B cell (primary cell): ENCODE data around the gene AGAP1. TPM values are rescaled to one million over a fixed set of nuclear protein-coding genes. Genes with fewer than 3 reads are reported as not detected.

Experiments
- ATAC-seq: fragments of 200-7000 bp; cut with Tn5 transposase; one replicate; pipeline ENCODE4 v1.10.0; 2021; ENCODE audit warnings: low read depth, mild to moderate bottlenecking, moderate number of reproducible peaks, moderate library complexity
- CTCF ChIA-PET: fragments of 350-600 bp; sonication (Branson Sonifier 250); formaldehyde crosslinking; loops from one replicate; lab custom pipeline; 2021; ENCODE audit warnings: antibody characterized with exemption, inconsistent platforms; lab: Charles Lee
- POLR2A ChIA-PET: fragments of 350-600 bp; sonication (Branson Sonifier 250); formaldehyde crosslinking; loops from one replicate; lab custom pipeline; 2021; ENCODE audit warnings: antibody characterized with exemption; lab: Charles Lee
- DNase-seq: peaks from one replicate; pipeline ENCODE4 v3.0.0; 2013
- H2AFZ ChIP-seq: 2 replicates; pipeline ENCODE4 v1.6.1; 2012; ENCODE audit warnings: mild to moderate bottlenecking, low read depth, low read length; ENCODE audit not compliant: insufficient read depth, poor library complexity, severe bottlenecking
- H3K27ac ChIP-seq, 2 donors: 1 replicate in 1 of 2; 2 replicates in 1 of 2; pipeline ENCODE4 v1.5.1; 2012 to 2013; ENCODE audit warnings: low read length in 2 of 2, mild to moderate bottlenecking in 2 of 2, moderate library complexity in 1 of 2
- H3K27me3 ChIP-seq, 4 experiments: fragments of 200-600 bp in 1 of 4; sonication (generic) in 1 of 4; replicated peaks in 1 of 4; 1 replicate in 2 of 4; 2 replicates in 2 of 4; pipeline versions ENCODE4 v1.6.1 to v1.7.0; 2013 to 2016; ENCODE audit warnings: low read length in 3 of 4, mild to moderate bottlenecking in 2 of 4, mixed read lengths in 1 of 4, moderate library complexity in 1 of 4; ENCODE audit not compliant: insufficient read depth in 4 of 4, control insufficient read depth in 3 of 4; ENCODE audit errors: control extremely low read depth in 1 of 4
- H3K36me3 ChIP-seq, 2 experiments: replicated peaks in 1 of 2; 1 replicate in 1 of 2; 2 replicates in 1 of 2; pipeline versions ENCODE4 v1.6.1 to v1.7.1; 2013; ENCODE audit warnings: low read length in 1 of 2; ENCODE audit not compliant: insufficient read depth in 2 of 2, control insufficient read depth in 1 of 2; ENCODE audit errors: control extremely low read depth in 1 of 2, extremely low read depth in 1 of 2
- H3K4me1 ChIP-seq, 2 donors: fragments of 200-600 bp in 1 of 2; sonication (generic) in 1 of 2; 1 replicate in 1 of 2; 2 replicates in 1 of 2; pipeline versions ENCODE4 v1.5.1 to v1.6.1; 2013 to 2017; ENCODE audit warnings: low read length in 2 of 2; ENCODE audit not compliant: control insufficient read depth in 2 of 2, insufficient read depth in 2 of 2
- H3K4me2 ChIP-seq: replicated peaks from 2 replicates; pipeline ENCODE3; 2012; ENCODE audit warnings: mild to moderate bottlenecking, low read depth, low read length; ENCODE audit not compliant: poor library complexity, severe bottlenecking
- H3K4me3 ChIP-seq, 5 experiments: fragments of 200-600 bp in 1 of 5; sonication (generic) in 1 of 5; 1 replicate in 3 of 5; 2 replicates in 2 of 5; pipeline versions ENCODE4 v1.5.1 to v1.7.0; 2011 to 2016; ENCODE audit warnings: low read length in 4 of 5, mild to moderate bottlenecking in 4 of 5, low read depth in 2 of 5, control low read depth in 1 of 5, moderate library complexity in 1 of 5; ENCODE audit not compliant: insufficient read depth in 1 of 5; ENCODE audit errors: control extremely low read depth in 1 of 5, extremely low read depth in 1 of 5
- H3K79me2 ChIP-seq: fragments of 200-600 bp; sonication (generic); one replicate; pipeline ENCODE4 v1.6.0; 2016; ENCODE audit warnings: low read length; ENCODE audit not compliant: control insufficient read depth, insufficient read depth
- H3K9ac ChIP-seq: fragments of 200-600 bp; sonication (generic); 2 replicates; pipeline ENCODE4 v1.6.1; 2017; ENCODE audit warnings: mild to moderate bottlenecking, low read length, moderate library complexity
- H3K9me3 ChIP-seq, 3 donors: one replicate each; pipeline versions ENCODE4 v1.6.1 to v1.7.1; 2013; ENCODE audit warnings: low read length in 2 of 3; ENCODE audit not compliant: control insufficient read depth in 2 of 3, insufficient read depth in 1 of 3; ENCODE audit errors: control extremely low read depth in 1 of 3
- H4K20me1 ChIP-seq: 2 replicates; pipeline ENCODE4 v1.6.0; 2012; ENCODE audit warnings: mild to moderate bottlenecking, low read length; ENCODE audit not compliant: insufficient read depth, control insufficient read depth, poor library complexity, severe bottlenecking
- H3K27ac Mint-ChIP-seq: one replicate; pipeline ENCODE4 v1.8.0; 2021; ENCODE audit warnings: mixed read lengths
- H3K27me3 Mint-ChIP-seq: one replicate; pipeline ENCODE4 v1.8.0; 2021; ENCODE audit warnings: mixed read lengths
- H3K4me1 Mint-ChIP-seq: one replicate; pipeline ENCODE4 v1.8.0; 2021; ENCODE audit warnings: mixed read lengths
- H3K4me3 Mint-ChIP-seq: one replicate; pipeline ENCODE4 v1.8.0; 2021; ENCODE audit warnings: mixed read lengths
- H3K9me3 Mint-ChIP-seq: one replicate; pipeline ENCODE4 v1.8.0; 2022; ENCODE audit warnings: mixed read lengths; ENCODE audit not compliant: insufficient read depth
- EZH2 ChIP-seq: IDR thresholded peaks from 2 replicates; pipeline ENCODE4 v1.6.1; 2012; ENCODE audit warnings: borderline replicate concordance, low read depth, mild to moderate bottlenecking, moderate library complexity, low read length; ENCODE audit not compliant: insufficient read depth, poor library complexity, severe bottlenecking
- WGBS: methylation state at CpG from one replicate; pipeline ENCODE4 v1.1.5; 2013; ENCODE audit warnings: missing lambda C conversion rate; ENCODE audit not compliant: insufficient coverage; 5-methylcytosine and 5-hydroxymethylcytosine counted together
- intact Hi-C: fragments of 100-400 bp; cut with micrococcal nuclease; formaldehyde crosslinking; loops from one replicate; pipeline ENCODE4 v1.10.0; 2022
- polyA plus RNA-seq: library from polyadenylated mRNA; depleted of rRNA; stranded (reverse); fragments of >200 nt; gene quantifications from 2 replicates; pipeline ENCODE4 v1.2.3, GENCODE V29; 2012
- total RNA-seq, 2 donors: library from RNA; stranded (reverse); fragments of 120-200 nt in 1 of 2; gene quantifications; 1 replicate in 1 of 2; 2 replicates in 1 of 2; pipeline versions ENCODE4 v1.2.3 to v1.2.4, GENCODE V29; 2013 to 2022
- TF ChIP-seq, protein P1 (sequence below): fragments of 200-600 bp; IDR thresholded peaks from one replicate; pipeline ENCODE4 v1.8.0; 2022; ENCODE audit warnings: antibody characterized with exemption, mild to moderate bottlenecking

The AGAP1 gene
- total and polyA plus RNA-seq, 2 donors (not counting 1 experiment from before 2014, with no cell fraction given) = 0.01 TPM; not detected in 1

DNA sequence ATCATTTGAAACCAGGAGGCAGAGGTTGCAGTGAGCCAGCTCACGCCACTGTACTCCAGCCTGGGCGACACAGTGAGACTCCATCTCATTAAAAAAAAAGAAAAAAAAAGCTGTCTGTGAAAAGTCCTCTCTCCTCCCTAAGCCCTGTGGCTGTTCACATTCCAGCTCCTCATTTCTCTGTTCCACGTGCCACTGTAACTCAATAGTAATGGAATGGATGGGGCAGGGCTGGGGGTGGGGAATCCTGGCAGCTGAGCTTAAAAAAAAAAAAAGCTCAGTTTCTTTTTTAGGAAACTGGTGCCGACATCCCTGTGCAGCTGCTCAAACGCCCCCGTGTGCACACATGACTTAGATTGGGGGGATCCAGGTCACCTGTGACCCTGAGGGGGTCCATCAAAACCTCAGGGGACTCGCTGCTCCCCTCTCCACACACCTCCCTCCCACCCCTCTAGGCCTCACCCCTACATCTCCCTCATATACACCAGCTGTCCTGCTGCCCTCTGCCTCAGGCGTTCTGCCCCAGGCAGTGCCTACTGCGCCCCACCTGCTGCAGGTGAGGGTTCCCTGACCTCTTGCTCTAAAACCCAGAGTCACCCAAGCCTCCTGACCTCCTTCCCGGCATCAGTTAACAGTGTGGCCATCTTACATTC, 255.4 kb downstream of the AGAP1 start:
- Histone ChIP-seq H3K79me2 (no peaks in the 10 kb centered on the region), H3K4me3 (no peak overlapping the region), H2AFZ (no peak overlapping the region), H3K36me3 (no peaks in the 10 kb centered on the region), H3K9me3 (no peaks in the 10 kb centered on the region), H3K4me2 (no peak overlapping the region), H3K27ac (no peak overlapping the region), H3K4me1 (no peaks in the 10 kb centered on the region), H3K9ac (no peak overlapping the region), H4K20me1 (no peaks in the 10 kb centered on the region), H3K27me3 (peaks cover 0 to 2% (median 0%) of the 10 kb centered on the region in 4 experiments)
- no peak for ATAC-seq
- Mint-ChIP-seq H3K4me3 (no peak overlapping the region), H3K27ac (no peak overlapping the region), H3K4me1 (no peaks in the 10 kb centered on the region), H3K27me3 (peaks cover 17% of the 10 kb centered on the region), H3K9me3 (no peaks in the 10 kb centered on the region)
- no peak for TF ChIP-seq EZH2
- TF ChIP-seq, protein P1, sequence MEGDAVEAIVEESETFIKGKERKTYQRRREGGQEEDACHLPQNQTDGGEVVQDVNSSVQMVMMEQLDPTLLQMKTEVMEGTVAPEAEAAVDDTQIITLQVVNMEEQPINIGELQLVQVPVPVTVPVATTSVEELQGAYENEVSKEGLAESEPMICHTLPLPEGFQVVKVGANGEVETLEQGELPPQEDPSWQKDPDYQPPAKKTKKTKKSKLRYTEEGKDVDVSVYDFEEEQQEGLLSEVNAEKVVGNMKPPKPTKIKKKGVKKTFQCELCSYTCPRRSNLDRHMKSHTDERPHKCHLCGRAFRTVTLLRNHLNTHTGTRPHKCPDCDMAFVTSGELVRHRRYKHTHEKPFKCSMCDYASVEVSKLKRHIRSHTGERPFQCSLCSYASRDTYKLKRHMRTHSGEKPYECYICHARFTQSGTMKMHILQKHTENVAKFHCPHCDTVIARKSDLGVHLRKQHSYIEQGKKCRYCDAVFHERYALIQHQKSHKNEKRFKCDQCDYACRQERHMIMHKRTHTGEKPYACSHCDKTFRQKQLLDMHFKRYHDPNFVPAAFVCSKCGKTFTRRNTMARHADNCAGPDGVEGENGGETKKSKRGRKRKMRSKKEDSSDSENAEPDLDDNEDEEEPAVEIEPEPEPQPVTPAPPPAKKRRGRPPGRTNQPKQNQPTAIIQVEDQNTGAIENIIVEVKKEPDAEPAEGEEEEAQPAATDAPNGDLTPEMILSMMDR = no peak
- 62% methylated on average over 7 of the region's 10 CpGs for WGBS
- intact Hi-C loops = loop anchor here (5.0 kb wide), 1 partner anchor 612 kb away; no protein-coding TSS in a partner anchor
- no peak for DNase-seq
- CTCF ChIA-PET = interaction anchor here (0.7 to 2.0 kb wide), 3 partner anchors 11 to 17 kb away, joined by 4 to 5 read pairs (median 4); no protein-coding TSS in a partner anchor
- POLR2A ChIA-PET = no interaction called here

DNA sequence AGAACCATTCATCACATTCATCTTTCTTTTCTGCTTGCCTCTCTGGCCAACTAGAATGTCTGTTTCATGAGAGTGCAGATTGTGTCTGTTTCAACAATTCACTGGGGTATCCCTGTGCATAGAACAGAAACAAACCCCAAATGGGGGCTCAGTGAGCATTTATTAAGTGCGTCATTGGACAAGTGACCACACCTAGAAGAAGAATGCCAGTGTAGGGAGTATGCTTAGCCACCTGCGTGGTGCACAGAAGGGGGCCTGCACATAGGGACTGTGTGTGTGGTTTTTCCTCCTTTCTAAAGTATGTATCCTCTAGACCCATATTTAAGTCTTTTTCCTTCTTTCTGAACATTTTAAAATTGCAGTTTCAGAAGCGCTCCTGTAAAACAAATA, 255.9 kb downstream of the AGAP1 start:
- intact Hi-C loops = loop anchor here (5.0 kb wide), 1 partner anchor 612 kb away; no protein-coding TSS in a partner anchor
- DNase-seq (no peak), ATAC-seq (no peak)
- Histone ChIP-seq H3K9me3 (no peaks in the 10 kb centered on the region), H3K27me3 (peaks cover 0 to 2% (median 0%) of the 10 kb centered on the region in 4 experiments), H3K4me1 (no peaks in the 10 kb centered on the region), H3K79me2 (no peaks in the 10 kb centered on the region), H4K20me1 (no peaks in the 10 kb centered on the region), H3K9ac (no peak overlapping the region), H3K4me3 (no peak overlapping the region), H3K36me3 (no peaks in the 10 kb centered on the region), H3K27ac (no peak overlapping the region), H2AFZ (no peak overlapping the region), H3K4me2 (no peak overlapping the region)
- CTCF ChIA-PET = interaction anchor here (1.3 to 2.0 kb wide), 2 partner anchors 10 to 16 kb away, joined by 4 to 5 read pairs; no protein-coding TSS in a partner anchor
- Mint-ChIP-seq H3K27me3 (peaks cover 17% of the 10 kb centered on the region), H3K4me3 (no peak overlapping the region), H3K27ac (no peak overlapping the region), H3K9me3 (no peaks in the 10 kb centered on the region), H3K4me1 (no peaks in the 10 kb centered on the region)
- TF ChIP-seq, protein P1 = no peak
- TF ChIP-seq EZH2 = no peak
- WGBS = no CpG with 5 or more reads among the region's 3 CpGs
- POLR2A ChIA-PET = no interaction called here
